ENCODE measurements around the gene SDK2. TPM values are rescaled to one million over a fixed set of nuclear protein-coding genes. Genes with fewer than 3 reads are reported as not detected.

The SDK2 gene
- total and polyA plus RNA-seq, 9 of the 15 experiments (the other 6 are each of a cell fraction or from before 2014, with no cell fraction given): 0.04 TPM; not detected in 8

DNA sequence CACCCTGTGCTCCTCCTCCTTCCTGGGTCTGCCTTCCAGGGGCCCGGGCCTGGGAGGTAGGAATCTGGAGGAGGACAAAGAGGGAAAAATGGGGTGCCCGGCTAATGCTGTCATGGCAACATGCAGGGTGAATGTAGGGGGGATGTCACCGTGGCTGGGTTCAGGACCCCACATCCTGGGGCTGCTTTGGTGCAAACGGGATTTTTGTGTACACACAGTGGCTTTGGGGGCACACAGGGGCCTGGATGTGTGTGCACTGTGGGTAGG is 295.5 kb downstream of the SDK2 start:
- Histone ChIP-seq H2AFZ (ENCODE audit: low read depth, low read length) (no peak overlapping the region), H4K20me1 (replicated peaks; ENCODE audit: control insufficient read depth, insufficient read depth, low read length) (no peaks in the 10 kb centered on the region), H3K79me2 (ENCODE audit: control insufficient read depth, insufficient read depth, low read length) (no peaks in the 10 kb centered on the region), H3K9me3 (replicated peaks; ENCODE audit: control insufficient read depth, insufficient read depth, low read depth, low read length) (no peaks in the 10 kb centered on the region), H3K27ac (ENCODE audit: extremely low read depth, low read depth, low read length) (no peak overlapping the region), H3K4me2 (ENCODE audit: insufficient read depth, low read length) (no peak overlapping the region), H3K27me3 (ENCODE audit: control insufficient read depth in 2 of 2, insufficient read depth in 2 of 2, low read length in 2 of 2) (peaks cover 27 to 74% of the 10 kb centered on the region in 2 experiments; a peak in 4 of 5 replicates), H3K36me3 (ENCODE audit: control insufficient read depth, insufficient read depth, low read length) (no peaks in the 10 kb centered on the region), H3K4me3 (no peak overlapping the region), H3K9me1 (ENCODE audit: control insufficient read depth, insufficient read depth, low read length) (no peaks in the 10 kb centered on the region), H3K9ac (ENCODE audit: insufficient read depth in 1 of 2, low read depth in 2 of 2, low read length in 2 of 2) (no peak overlapping the region), H3K4me1 (replicated peaks in 1 of 2; ENCODE audit: control insufficient read depth in 2 of 2, insufficient read depth in 2 of 2, low read length in 2 of 2) (peaks cover 0 to 5% of the 10 kb centered on the region in 2 experiments; a peak in 1 of 5 replicates)
- BruUV-seq (replicated peaks): no TSS peak
- POLR2A ChIA-PET: no interaction called here
- in situ Hi-C loops (cut with MboI) (no loop called here), intact Hi-C loops (cut with micrococcal nuclease) (no loop called here)
- CTCF ChIA-PET (ENCODE audit: low intra/inter-chr PET ratio): no interaction called here
- WGBS (ENCODE audit: insufficient coverage, low coverage, missing lambda C conversion rate): 0% methylated on average over 4 of the region's 4 CpGs
- no peak for ATAC-seq
- DNase-seq (ENCODE audit: extremely low read depth in 1 of 4, low spot score in 3 of 4): no peak
- no peak for FAIRE-seq
- TF ChIP-seq, protein P1, sequence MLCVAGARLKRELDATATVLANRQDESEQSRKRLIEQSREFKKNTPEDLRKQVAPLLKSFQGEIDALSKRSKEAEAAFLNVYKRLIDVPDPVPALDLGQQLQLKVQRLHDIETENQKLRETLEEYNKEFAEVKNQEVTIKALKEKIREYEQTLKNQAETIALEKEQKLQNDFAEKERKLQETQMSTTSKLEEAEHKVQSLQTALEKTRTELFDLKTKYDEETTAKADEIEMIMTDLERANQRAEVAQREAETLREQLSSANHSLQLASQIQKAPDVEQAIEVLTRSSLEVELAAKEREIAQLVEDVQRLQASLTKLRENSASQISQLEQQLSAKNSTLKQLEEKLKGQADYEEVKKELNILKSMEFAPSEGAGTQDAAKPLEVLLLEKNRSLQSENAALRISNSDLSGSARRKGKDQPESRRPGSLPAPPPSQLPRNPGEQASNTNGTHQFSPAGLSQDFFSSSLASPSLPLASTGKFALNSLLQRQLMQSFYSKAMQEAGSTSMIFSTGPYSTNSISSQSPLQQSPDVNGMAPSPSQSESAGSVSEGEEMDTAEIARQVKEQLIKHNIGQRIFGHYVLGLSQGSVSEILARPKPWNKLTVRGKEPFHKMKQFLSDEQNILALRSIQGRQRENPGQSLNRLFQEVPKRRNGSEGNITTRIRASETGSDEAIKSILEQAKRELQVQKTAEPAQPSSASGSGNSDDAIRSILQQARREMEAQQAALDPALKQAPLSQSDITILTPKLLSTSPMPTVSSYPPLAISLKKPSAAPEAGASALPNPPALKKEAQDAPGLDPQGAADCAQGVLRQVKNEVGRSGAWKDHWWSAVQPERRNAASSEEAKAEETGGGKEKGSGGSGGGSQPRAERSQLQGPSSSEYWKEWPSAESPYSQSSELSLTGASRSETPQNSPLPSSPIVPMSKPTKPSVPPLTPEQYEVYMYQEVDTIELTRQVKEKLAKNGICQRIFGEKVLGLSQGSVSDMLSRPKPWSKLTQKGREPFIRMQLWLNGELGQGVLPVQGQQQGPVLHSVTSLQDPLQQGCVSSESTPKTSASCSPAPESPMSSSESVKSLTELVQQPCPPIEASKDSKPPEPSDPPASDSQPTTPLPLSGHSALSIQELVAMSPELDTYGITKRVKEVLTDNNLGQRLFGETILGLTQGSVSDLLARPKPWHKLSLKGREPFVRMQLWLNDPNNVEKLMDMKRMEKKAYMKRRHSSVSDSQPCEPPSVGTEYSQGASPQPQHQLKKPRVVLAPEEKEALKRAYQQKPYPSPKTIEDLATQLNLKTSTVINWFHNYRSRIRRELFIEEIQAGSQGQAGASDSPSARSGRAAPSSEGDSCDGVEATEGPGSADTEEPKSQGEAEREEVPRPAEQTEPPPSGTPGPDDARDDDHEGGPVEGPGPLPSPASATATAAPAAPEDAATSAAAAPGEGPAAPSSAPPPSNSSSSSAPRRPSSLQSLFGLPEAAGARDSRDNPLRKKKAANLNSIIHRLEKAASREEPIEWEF (CRISPR knock-in tag; IDR thresholded peaks at IDR 0.05): no peak
- TF ChIP-seq NEUROD1 (IDR thresholded peaks at IDR 0.05; ENCODE audit: borderline replicate concordance, low read depth, low read length, partially characterized antibody) (no peak), ZNF696 (CRISPR knock-in tag; conservative IDR thresholded peaks at IDR 0.05) (no peak), KLF13 (tag; IDR thresholded peaks at IDR 0.05; ENCODE audit: borderline replicate concordance, low read depth) (no peak), CHD4 (IDR thresholded peaks at IDR 0.05; ENCODE audit: insufficient read depth, insufficient replicate concordance, low read depth, low read length, poor library complexity, severe bottlenecking) (no peak), SRF (CRISPR knock-in tag; IDR thresholded peaks at IDR 0.05) (no peak), CBX8 (IDR thresholded peaks at IDR 0.05; ENCODE audit: borderline replicate concordance, extremely low read depth, low read depth, low read length, poor library complexity, severe bottlenecking) (no peak), ZNF436 (CRISPR knock-in tag; IDR thresholded peaks at IDR 0.05) (no peak), ZNF644 (tag; IDR thresholded peaks at IDR 0.05; ENCODE audit: low read depth) (no peak)
- TF ChIP-seq, protein P2, sequence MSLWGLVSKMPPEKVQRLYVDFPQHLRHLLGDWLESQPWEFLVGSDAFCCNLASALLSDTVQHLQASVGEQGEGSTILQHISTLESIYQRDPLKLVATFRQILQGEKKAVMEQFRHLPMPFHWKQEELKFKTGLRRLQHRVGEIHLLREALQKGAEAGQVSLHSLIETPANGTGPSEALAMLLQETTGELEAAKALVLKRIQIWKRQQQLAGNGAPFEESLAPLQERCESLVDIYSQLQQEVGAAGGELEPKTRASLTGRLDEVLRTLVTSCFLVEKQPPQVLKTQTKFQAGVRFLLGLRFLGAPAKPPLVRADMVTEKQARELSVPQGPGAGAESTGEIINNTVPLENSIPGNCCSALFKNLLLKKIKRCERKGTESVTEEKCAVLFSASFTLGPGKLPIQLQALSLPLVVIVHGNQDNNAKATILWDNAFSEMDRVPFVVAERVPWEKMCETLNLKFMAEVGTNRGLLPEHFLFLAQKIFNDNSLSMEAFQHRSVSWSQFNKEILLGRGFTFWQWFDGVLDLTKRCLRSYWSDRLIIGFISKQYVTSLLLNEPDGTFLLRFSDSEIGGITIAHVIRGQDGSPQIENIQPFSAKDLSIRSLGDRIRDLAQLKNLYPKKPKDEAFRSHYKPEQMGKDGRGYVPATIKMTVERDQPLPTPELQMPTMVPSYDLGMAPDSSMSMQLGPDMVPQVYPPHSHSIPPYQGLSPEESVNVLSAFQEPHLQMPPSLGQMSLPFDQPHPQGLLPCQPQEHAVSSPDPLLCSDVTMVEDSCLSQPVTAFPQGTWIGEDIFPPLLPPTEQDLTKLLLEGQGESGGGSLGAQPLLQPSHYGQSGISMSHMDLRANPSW (CRISPR knock-in tag; IDR thresholded peaks at IDR 0.05): no peak
- TF ChIP-seq, protein P3, sequence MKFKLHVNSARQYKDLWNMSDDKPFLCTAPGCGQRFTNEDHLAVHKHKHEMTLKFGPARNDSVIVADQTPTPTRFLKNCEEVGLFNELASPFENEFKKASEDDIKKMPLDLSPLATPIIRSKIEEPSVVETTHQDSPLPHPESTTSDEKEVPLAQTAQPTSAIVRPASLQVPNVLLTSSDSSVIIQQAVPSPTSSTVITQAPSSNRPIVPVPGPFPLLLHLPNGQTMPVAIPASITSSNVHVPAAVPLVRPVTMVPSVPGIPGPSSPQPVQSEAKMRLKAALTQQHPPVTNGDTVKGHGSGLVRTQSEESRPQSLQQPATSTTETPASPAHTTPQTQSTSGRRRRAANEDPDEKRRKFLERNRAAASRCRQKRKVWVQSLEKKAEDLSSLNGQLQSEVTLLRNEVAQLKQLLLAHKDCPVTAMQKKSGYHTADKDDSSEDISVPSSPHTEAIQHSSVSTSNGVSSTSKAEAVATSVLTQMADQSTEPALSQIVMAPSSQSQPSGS (CRISPR knock-in tag; IDR thresholded peaks at IDR 0.05): no peak
- TF ChIP-seq, protein P4, sequence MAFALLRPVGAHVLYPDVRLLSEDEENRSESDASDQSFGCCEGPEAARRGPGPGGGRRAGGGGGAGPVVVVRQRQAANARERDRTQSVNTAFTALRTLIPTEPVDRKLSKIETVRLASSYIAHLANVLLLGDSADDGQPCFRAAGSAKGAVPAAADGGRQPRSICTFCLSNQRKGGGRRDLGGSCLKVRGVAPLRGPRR (CRISPR knock-in tag; IDR thresholded peaks at IDR 0.05): no peak

All from K562 (cell line).